NCI-H2107 treated with DMSO at 0.1 percent for 48 hours (cell line): ENCODE measurements around the gene SBSN.
A peak's percentile ranks its signal among the peaks of the same experiment; 100 is the strongest.

ENCODE experiments used
- DNase-seq: peaks from one replicate; lab custom pipeline; 2025; ENCODE audit not compliant: unreplicated experiment; lab: John Stamatoyannopoulos, UW

The SBSN gene

GRCh38 chr19:35509018-35509652 is 19.0 kb downstream of the SBSN start:
- DNase-seq: no peak

DNA sequence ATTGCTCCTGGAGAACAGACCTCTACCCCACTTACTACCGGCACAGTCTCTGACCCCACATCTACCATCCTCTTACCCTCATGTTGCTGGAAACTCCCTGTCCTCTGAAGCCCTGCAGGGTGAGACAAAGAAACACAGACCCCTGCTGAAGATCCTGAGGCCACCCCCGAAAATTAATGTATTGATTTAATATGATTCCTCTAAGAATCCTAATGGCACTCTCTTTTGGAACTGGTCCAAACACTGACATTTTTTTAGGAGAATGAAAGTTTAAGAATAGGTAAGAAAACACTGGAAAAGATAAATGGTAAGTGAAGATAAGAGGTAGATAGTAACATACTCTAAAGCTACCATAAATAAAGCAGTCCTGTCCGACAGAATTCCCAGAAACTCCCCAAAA is 20.0 kb downstream of the SBSN start:
- no peak for DNase-seq

GRCh38 chr19:35507561-35507960 is 20.6 kb downstream of the SBSN start:
- DNase-seq: no peak

- no peak for DNase-seq
Observed at GRCh38 chr19:35506011-35506410, 22.1 kb downstream of the SBSN start.

DNA sequence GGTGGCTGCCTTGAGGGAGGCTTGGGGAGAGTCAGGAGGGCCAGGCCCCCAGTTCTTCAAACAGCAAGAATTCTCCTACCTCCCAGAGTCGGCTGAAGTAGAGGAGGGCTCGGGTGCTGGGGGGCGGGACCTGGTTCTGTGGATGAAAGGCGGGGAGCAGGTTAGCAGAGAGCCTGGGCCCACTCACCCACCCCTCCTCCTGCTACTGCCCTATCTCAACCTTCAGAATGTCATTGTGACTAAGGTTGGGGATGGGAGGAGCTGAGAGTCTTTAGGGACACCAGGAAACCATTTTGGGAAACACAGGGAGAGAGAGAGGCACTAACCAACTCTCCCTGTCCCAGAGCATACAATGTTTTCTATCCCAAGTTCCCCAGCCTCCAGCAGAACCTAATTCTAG is 25.4 kb downstream of the SBSN start:
- DNase-seq: no peak

DNA sequence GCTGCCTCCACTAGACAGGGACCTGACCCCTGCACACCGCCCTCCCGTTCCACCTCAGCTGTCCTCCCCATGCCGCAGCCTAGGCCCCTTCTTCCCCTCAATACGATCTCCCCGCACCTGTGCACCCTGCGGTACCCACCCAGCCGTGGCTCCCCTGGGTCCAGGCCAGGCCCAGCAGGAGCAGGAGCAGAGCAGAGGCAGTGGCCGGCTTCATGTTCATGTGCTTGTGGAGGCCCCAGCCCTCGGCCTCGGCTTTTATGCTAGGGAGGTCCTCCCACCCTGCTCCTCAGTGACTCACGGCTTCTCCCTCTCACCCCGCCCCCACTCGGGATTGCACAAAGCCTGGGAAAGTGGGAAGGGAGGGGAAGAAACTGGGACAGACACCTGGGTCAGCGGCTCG is 26.4 kb downstream of the SBSN start:
- no peak for DNase-seq

DNA sequence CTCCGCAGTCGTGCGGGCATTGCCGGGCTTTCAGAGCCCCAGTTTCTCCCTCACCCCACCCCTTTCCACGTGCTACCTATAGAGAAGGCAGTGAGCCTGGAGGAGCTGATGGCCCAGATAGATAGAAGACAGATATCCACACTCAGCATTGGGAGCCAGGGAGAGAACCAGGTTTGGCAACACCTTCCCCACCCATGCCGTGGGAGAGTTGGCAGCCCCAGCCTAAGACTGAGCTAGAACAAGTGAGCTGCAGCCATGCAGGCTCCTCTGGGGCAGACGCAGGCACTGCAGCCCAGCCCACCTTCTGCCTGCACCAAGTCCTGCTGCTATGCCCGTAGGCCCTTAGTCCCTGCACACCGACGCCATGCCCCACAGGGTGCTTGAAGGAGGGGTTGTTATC is 27.5 kb downstream of the SBSN start:
- no peak for DNase-seq

DNA sequence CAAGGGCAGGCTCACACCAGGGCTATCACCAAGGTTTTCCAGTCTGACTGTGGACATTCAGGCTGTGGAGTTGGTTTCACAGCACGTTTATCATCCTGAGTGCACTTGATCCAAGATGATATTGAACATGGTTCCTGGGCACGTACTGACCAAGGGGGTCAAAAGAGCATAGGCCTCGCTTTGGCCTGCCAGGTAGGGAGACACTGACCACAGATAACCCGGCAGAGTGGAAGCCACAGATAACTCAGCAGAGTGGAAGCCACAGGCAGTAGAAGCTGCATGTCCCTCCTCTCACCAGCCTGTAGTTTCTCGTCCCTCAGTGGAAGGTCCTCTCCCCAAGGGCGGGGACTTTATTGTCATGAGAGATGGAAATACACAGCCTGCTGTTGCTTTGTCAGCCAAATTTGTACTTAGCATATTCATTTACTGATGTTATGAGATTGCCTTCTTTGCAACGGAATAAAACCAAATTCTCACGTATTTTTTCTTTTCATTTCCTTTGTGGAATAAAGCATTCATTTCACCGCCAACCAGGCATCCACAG is 29.1 kb downstream of the SBSN start:
- DNase-seq: no peak

- DNase-seq: no peak
Observed at GRCh38 chr19:35498220-35498619, 29.9 kb downstream of the SBSN start.

DNA sequence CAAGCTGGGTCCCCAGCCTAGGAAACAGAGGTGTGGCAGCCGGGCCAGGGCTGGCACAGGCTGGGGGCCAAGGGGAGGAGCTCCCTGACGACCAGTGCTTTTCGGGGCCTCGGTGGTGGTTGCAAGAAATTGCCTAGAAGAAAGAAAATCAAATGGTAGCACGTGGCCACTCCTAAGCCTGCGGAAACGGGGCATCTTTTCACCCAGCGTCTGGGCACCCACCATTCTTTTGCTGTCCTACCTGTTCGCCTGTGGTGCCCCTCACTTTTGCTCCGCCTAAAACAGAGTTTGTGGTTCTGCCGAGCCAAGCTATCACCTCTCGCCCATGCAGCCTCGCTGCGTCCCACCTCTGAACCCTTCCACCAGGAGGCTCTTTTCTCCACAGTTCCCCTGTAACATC is 30.7 kb downstream of the SBSN start:
- DNase-seq: no peak

DNA sequence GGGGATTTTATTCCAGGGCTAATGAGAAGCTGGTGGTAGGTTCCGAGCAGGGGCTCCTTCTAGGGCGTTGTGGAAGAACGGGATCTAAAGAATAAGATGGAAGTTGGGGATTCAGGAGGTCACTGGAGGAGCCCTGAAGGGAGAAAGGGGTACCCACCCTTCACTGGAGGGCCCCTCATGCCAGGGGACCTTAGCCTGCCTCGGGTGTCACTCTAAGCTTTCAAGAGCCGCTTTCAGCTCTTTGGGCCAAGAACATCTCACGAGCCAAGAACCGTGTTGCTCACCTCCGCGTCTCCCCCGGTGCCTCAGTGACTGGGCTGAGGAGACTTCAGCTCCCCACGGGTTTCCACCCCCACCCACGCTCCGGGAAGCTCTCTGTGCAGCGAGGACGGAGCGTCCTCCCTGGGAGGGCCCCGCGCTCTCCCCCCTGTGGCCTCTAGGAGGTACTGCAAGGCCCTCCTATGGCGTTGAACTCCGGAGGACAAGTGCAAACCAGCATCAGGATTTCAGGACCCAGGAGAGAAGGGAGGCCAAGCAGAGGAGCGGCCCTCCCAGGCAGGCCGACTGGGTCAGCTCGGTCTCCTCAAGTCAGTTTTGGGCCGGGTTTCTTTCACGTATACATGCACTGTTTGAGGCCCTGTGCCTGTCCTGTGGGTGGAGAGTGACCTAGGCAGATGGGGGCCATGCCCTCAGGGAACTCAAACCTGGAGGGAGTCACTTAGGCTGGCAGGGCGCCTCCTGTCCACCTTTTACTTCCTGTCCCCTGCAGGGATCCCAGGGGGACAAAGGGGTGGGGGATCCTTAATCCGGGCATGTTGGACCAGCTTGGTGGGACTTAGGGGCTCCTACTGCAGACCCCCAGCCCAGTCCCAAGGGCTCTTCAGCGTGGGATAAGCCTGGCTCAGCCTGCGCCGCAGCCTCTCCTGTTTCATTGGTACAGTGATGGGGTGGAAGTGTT is 32.7 kb downstream of the SBSN start:
- DNase-seq: no peak

DNA sequence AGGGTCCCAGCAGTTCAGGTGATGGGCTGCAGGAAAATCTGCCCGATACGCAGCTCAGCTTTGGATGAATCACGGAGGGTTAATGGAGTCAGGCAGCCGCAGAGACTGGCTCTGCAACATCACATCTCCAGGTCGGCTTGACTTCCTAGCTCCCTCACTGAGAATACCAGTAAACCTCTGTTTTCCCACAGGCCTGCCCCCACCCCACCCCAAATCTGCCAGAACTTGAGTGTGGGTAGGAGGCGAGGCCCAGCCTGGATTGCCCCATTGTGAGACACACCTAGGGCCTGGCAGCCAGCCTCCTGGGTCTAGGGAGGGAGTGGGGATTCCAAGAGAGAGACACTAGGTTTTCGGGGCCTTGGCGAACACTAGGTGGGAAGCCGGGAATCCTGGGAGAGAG is 34.1 kb downstream of the SBSN start:
- no peak for DNase-seq

- DNase-seq: no peak
Observed at GRCh38 chr19:35491836-35492360, 36.2 kb downstream of the SBSN start.

DNA sequence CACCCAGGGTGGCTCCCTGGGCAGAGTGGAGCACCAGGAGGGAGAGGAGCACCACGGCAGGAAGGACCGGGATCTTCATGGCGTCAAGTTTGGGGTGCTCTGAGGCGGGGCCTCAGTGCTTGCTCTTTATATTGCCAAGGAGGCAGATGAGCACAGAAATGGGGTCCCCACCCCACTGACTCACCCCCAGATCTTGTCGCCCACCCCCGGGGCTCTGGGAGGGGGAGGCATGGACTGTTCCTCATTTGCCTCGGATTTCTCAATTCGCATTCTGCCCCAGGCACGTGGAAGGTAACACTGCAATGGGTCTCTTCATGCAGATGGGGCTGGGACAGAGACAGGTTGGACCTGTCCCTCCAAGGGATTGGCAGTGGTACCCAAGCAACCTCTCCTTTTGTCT is 37.7 kb downstream of the SBSN start, which contains the start of gene KRTDAP:
TSS of gene KRTDAP (minus strand) at position 101 of the 400 bp plus-strand sequence. CDS start at position 79, 22 bp downstream.
- DNase-seq: no peak

DNA sequence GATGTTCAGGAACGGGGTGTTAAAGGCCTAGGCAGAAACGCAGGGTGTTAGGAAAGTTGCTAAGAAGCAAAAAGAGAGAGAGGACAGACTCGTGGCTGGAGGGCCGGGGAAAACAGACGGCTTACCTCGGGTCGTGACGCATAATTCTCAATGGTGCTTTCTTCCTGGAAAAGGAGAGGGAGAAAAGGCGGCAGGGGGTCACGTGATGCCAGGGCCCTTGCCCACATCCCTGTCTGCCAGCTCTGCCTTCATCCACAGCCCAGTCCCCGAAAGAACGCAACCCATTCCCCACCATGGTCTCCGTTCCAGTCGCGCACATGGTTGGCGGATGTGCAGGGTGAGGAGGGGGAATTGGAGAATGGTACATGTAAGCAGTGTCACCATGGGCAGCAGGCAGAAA is 39.4 kb downstream of the SBSN start:
- no peak for DNase-seq

GRCh38 chr19:35487656-35488182 is 40.4 kb downstream of the SBSN start:
- DNase-seq: no peak

GRCh38 chr19:35486268-35486708 is 41.8 kb downstream of the SBSN start:
- no peak for DNase-seq

DNA sequence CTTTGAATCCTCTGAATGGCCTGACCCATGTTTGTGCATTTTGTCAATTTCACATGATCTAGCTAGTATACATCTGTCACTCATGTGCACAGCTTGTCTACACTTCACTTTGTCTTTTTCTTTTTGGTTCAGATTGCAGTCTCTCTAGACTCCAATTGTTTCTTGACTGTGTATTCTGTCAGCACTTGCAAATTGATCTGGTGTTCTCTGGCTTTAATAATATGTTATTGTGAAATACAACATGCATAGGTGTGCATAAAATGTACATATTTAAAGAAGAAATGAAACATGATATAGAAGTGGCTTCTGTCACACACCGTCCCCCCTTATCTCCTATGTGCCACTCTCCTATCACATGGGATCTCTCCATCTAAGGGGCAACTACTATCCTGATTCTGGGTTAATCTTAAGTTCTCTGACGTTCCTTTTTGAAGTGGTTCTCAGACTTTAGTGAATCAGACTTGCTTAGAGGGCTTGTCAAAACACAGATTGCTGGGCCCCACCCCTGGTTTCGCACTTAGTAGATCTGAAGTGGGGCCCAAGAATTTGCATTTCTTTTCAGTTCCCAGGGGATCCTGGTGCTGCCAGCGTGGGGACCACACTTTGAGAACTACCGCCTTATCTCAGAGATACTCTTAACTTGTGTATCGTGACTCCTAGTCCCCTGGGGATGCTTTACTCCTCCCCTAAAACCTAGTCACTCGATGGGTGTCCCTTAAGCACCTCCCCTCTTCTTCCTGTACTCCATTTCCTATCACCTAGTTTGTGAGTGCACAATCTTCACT is 43.7 kb downstream of the SBSN start:
- no peak for DNase-seq

- DNase-seq: no peak
Observed at GRCh38 chr19:35483089-35483488, 45.0 kb downstream of the SBSN start.

DNA sequence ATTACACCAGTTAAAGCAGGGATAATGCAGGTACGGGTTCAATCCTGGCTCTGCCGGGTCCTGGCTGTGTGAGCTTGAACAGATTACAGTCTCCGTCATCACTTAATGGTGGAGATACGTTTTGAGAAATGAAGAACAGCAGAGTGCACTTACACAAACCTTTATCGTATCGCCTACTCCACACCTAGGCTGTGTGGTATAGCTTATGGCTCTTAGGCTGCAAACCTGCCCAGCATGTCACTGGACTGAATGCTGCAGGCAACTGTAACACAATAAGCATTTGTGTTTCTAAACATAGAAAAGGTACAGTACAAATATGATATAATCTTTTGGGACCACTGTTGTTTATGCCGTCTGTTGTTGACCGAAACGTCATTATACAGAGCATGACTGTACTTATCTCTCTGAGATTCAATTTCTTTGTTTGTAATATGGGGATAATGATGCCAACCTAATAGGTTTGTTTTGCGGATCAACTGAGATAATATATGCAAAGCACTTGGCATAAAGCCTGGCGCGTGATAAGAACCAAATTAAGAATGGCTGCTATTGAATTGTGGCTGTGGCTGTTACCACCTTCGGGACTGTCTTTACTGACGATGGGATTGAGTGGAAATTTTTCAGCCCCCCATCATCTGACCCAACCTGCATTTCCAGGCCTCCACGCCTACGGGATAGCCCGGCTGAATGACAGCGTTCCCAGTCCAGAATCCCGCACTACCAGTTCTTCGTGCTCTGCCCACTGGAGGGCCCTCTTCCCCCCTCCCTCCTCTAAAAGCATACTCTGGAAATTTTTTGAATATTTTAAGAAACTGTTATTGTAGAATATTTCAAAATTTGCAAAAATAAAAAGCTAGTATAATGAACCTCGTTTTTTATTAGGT is 49.1 kb downstream of the SBSN start:
- DNase-seq: peak; percentile 34
